Measurements from ENCODE around the gene LPA. TPM values are rescaled to one million over a fixed set of nuclear protein-coding genes. Genes with fewer than 3 reads are reported as not detected.

LPA gene
- total and polyA plus RNA-seq, 2 of the 13 experiments (the other 11 are each of a cell fraction or from before 2014, with no cell fraction given): not detected

GRCh38 chr6:160520043-160520904 is 143.8 kb downstream of the LPA start (continued):
- TF ChIP-seq, protein P1, sequence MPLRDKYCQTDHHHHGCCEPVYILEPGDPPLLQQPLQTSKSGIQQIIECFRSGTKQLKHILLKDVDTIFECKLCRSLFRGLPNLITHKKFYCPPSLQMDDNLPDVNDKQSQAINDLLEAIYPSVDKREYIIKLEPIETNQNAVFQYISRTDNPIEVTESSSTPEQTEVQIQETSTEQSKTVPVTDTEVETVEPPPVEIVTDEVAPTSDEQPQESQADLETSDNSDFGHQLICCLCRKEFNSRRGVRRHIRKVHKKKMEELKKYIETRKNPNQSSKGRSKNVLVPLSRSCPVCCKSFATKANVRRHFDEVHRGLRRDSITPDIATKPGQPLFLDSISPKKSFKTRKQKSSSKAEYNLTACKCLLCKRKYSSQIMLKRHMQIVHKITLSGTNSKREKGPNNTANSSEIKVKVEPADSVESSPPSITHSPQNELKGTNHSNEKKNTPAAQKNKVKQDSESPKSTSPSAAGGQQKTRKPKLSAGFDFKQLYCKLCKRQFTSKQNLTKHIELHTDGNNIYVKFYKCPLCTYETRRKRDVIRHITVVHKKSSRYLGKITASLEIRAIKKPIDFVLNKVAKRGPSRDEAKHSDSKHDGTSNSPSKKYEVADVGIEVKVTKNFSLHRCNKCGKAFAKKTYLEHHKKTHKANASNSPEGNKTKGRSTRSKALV (CRISPR knock-in tag; IDR thresholded peaks at IDR 0.05): peak; percentile 87
- TF ChIP-seq LBX2 (CRISPR knock-in tag; IDR thresholded peaks at IDR 0.05; ENCODE audit: borderline replicate concordance): peak; percentile 37; the same call in 1 of the 2 replicates
- 0 out of 2 replicates have a peak, but pooled peaks have one; percentile 20 for TF ChIP-seq ZBTB2 (CRISPR knock-in tag; IDR thresholded peaks at IDR 0.05; ENCODE audit: low read depth)
- TF ChIP-seq ZSCAN20 (CRISPR knock-in tag; IDR thresholded peaks at IDR 0.05; ENCODE audit: borderline replicate concordance): peak; percentile 90; the same call in 1 of the 2 replicates
- peak; percentile 45; the same call in 1 of the 2 replicates for TF ChIP-seq ZNF766 (CRISPR knock-in tag; IDR thresholded peaks at IDR 0.05; ENCODE audit: borderline replicate concordance)
- TF ChIP-seq MBNL3 (CRISPR knock-in tag; conservative IDR thresholded peaks at IDR 0.05): no peak
- TF ChIP-seq, protein P2, sequence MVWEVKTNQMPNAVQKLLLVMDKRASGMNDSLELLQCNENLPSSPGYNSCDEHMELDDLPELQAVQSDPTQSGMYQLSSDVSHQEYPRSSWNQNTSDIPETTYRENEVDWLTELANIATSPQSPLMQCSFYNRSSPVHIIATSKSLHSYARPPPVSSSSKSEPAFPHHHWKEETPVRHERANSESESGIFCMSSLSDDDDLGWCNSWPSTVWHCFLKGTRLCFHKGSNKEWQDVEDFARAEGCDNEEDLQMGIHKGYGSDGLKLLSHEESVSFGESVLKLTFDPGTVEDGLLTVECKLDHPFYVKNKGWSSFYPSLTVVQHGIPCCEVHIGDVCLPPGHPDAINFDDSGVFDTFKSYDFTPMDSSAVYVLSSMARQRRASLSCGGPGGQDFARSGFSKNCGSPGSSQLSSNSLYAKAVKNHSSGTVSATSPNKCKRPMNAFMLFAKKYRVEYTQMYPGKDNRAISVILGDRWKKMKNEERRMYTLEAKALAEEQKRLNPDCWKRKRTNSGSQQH (CRISPR knock-in tag; IDR thresholded peaks at IDR 0.05; ENCODE audit: low read depth): no peak
- peak; percentile 74; the same call in 1 of the 2 replicates for TF ChIP-seq ZNF563 (CRISPR knock-in tag; IDR thresholded peaks at IDR 0.05)
- TF ChIP-seq ZNF775 (CRISPR knock-in tag; IDR thresholded peaks at IDR 0.05; ENCODE audit: borderline replicate concordance): no peak
- TF ChIP-seq ARNT2 (CRISPR knock-in tag; IDR thresholded peaks at IDR 0.05; ENCODE audit: low read depth): peak; percentile 68; the same call in 1 of the 2 replicates
- TF ChIP-seq, protein P3, sequence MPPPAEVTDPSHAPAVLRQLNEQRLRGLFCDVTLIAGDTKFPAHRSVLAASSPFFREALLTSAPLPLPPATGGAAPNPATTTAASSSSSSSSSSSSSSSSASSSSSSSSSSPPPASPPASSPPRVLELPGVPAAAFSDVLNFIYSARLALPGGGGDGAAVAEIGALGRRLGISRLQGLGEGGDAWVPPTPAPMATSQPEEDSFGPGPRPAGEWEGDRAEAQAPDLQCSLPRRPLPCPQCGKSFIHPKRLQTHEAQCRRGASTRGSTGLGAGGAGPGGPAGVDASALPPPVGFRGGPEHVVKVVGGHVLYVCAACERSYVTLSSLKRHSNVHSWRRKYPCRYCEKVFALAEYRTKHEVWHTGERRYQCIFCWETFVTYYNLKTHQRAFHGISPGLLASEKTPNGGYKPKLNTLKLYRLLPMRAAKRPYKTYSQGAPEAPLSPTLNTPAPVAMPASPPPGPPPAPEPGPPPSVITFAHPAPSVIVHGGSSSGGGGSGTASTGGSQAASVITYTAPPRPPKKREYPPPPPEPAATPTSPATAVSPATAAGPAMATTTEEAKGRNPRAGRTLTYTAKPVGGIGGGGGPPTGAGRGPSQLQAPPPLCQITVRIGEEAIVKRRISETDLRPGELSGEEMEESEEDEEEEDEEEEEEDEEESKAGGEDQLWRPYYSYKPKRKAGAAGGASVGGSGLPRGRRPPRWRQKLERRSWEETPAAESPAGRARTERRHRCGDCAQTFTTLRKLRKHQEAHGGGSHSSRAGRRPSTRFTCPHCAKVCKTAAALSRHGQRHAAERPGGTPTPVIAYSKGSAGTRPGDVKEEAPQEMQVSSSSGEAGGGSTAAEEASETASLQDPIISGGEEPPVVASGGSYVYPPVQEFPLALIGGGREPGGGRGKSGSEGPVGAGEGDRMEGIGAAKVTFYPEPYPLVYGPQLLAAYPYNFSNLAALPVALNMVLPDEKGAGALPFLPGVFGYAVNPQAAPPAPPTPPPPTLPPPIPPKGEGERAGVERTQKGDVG (CRISPR knock-in tag; IDR thresholded peaks at IDR 0.05; ENCODE audit: borderline replicate concordance): peak; percentile 35; the same call in 1 of the 2 replicates
- peak; percentile 77 for TF ChIP-seq NRL (CRISPR knock-in tag; IDR thresholded peaks at IDR 0.05; ENCODE audit: borderline replicate concordance)
- TF ChIP-seq SMARCE1 (IDR thresholded peaks at IDR 0.05; ENCODE audit: borderline replicate concordance): no peak
- 0 out of 2 replicates have a peak, but pooled peaks have one; percentile 71 for TF ChIP-seq NFE2L1 (CRISPR knock-in tag; IDR thresholded peaks at IDR 0.05; ENCODE audit: borderline replicate concordance)
- TF ChIP-seq MEIS1 (CRISPR knock-in tag; IDR thresholded peaks at IDR 0.05; ENCODE audit: borderline replicate concordance): peak; percentile 58; the same call in 1 of the 2 replicates
- TF ChIP-seq ZNF503 (CRISPR knock-in tag; IDR thresholded peaks at IDR 0.05): peak; percentile 68; the same call in 1 of the 2 replicates
